Fibroblast of mammary gland (primary cell): ENCODE data around the gene KBTBD7.

ENCODE experiments used
- DNase-seq: peaks from one replicate; pipeline ENCODE4 v3.0.0-alpha.2; 2010; ENCODE audit warnings: low read depth
- H3K4me3 ChIP-seq: 2 replicates; pipeline ENCODE4 v1.5.1; 2011; ENCODE audit warnings: low read depth, mild to moderate bottlenecking, low read length, moderate library complexity; ENCODE audit not compliant: control insufficient read depth
- TF ChIP-seq, protein P1 (sequence below): conservative IDR thresholded peaks from 2 replicates; pipeline ENCODE4 v1.5.1; 2011; ENCODE audit warnings: low read depth, low read length, inconsistent platforms; ENCODE audit not compliant: control insufficient read depth, insufficient read depth

The KBTBD7 gene

DNA sequence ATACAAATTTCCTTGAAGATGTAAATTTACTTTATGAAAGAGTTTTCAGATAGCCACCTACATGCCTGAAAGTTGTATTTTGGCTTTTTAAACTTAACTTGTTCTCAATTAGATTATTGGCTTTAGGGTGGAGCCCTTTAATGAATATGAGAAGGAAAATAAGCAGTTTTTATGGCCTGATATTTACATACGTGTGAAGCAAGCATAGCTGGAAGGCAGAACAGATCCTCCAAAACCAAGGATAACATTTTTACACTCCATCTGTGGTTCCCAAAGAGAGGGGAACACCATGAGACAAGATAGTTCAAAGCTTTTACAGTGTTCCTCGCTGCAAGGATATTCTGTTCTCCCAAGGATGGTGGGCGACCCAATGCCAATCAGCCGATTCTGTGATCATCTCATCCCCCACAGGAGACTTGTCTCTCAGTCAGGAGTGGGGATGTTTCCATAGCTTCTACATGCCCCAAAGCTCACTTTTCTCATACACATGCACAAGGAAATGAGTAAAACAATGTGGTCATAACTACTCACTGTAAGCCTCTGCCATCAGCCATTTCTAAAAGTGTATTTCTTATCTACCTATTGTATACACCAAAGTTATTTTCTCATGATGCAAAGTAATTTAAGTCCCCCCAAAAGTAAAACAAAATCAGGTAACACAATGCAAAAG is 37.2 kb downstream of the KBTBD7 start:
- H3K4me3 ChIP-seq, result no peak overlapping the region
- TF ChIP-seq, protein P1, sequence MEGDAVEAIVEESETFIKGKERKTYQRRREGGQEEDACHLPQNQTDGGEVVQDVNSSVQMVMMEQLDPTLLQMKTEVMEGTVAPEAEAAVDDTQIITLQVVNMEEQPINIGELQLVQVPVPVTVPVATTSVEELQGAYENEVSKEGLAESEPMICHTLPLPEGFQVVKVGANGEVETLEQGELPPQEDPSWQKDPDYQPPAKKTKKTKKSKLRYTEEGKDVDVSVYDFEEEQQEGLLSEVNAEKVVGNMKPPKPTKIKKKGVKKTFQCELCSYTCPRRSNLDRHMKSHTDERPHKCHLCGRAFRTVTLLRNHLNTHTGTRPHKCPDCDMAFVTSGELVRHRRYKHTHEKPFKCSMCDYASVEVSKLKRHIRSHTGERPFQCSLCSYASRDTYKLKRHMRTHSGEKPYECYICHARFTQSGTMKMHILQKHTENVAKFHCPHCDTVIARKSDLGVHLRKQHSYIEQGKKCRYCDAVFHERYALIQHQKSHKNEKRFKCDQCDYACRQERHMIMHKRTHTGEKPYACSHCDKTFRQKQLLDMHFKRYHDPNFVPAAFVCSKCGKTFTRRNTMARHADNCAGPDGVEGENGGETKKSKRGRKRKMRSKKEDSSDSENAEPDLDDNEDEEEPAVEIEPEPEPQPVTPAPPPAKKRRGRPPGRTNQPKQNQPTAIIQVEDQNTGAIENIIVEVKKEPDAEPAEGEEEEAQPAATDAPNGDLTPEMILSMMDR, result no peak
- no peak for DNase-seq

DNA sequence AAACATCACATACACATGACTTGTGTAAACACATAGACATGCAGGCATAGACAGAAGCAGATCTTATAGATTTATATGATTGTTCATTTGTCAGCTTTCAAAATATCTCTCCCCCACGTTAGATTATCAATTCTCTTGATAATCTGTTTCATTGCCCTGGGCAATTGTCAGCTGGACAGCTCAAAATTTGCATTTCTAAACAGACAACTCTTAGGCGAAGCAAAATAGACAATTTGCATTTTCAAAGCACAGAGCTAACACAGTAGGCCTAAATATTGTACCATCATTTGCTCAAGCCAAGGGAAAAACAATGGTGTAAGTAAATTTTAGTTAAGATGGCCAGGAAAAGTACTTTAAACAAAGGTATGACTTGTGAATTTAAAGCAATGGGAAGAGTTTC is 37.7 kb downstream of the KBTBD7 start:
- H3K4me3 ChIP-seq, result no peak overlapping the region
- no peak for DNase-seq
- TF ChIP-seq, protein P1, result no peak

DNA sequence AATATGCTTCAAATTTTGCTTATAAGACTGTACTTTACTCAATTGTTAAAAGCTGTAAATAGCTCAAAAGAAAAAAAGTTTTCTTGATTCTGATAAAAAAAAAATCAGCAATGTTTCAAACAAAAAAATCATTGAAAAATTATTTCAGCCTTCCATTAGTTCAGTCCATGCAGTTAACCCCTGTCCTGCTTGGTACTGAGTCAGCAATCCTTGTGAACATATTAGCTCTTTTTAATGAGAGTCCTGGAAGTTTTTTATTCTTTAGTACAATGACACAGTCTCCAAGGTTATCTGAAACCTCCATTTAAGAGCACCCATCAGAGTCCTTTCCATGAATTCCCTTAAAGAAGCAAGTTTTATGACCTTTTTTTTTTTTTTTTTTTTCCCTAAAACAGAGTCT is 40.3 kb downstream of the KBTBD7 start:
- TF ChIP-seq, protein P1, result no peak
- H3K4me3 ChIP-seq, result no peak overlapping the region

DNA sequence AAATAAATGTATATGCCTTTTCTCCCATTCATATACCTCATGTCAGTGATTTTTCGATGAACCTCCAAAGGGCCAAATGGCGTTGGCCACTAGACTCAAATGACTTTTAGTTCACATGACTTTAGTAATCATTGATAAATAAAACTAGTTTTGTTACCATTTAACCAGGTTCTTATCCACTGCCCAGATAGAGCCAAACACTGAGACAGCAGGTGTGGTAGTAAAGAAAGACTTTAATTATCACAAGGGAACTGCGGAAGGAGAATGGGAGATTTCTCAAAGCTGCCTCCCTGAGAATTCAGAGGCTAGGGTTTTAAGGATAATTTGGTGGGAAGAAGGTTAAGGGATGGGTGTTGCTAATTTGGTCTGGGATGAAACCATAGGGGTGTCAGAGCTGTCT is 42.4 kb downstream of the KBTBD7 start:
- no peak overlapping the region for H3K4me3 ChIP-seq
- DNase-seq, result no peak
- TF ChIP-seq, protein P1, result no peak

More for the DNA sequence above, 40.3 kb downstream of the KBTBD7 start:
- DNase-seq, result no peak

DNA sequence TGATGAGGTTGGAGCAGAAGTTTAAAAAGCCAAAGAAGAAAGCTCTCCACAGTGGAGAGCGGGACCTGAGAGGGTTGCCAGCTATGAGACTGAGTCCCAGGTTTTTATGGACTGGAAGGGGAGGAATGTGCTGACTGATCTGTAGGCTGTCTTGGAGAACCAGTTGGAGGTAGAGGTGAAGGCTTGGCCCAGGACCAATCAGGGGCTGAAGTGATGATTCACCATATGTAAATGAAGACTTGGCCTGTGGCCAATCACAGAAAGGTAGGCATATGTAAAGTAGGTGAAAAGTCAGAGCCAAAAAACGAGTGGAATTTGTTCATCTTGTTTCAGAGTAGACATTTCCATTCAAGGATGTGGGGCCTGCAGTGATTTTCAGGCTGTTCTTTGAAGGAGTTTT is 44.3 kb downstream of the KBTBD7 start:
- TF ChIP-seq, protein P1, result no peak
- no peak overlapping the region for H3K4me3 ChIP-seq
- DNase-seq, result no peak

DNA sequence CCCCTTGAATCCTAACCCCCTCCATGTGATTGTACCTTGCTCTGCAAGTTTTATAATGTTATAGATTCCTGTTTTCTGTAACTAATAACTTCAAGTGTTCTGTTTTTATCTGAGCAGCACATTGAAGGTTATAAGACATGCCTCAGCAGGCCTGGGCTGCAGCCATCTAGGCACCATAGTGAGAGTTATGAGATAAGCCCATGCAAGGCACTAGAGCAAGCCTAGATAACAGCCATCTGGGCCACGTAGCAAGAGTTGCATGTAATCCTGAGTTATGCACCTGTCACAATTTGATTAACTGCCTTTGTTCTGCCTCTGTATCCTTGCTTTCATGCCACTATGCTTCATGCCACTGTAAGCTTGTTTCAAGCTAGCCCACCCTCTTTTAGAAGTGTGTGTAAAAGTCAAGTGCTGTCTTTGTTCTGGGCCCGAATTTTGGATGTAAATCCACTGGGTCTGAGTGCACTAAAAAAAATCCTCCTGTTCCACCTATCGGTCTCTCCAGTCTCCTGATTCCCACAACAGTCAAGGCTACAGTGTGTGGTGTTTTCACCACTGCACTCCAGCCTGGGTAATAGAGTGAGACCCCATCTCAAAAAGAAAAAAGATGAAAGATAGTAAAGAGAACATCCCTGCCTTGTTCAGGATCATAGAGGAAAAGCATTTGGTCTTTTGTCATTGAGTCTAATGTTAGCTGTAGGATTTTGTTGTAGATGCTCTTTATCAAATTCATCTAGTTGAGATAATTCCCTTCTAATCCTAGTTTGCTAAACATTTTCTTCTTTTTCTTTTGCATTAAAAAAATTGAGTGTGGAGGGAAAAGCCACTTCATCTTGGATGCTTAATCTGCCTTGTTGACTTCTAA is 45.7 kb downstream of the KBTBD7 start:
- no peak for DNase-seq
- TF ChIP-seq, protein P1, result no peak
- no peak overlapping the region for H3K4me3 ChIP-seq
